Anterior cingulate cortex (tissue), 58 donors: ENCODE results near the gene SLC6A20.
"Not testable (repeated sequence)": the region's sequence is repeated elsewhere in the genome, so short reads cannot be mapped to it uniquely, and the experiment has no call there.

ENCODE experiments used
- DNase-seq, 58 donors: peaks; one replicate each; lab custom pipeline; 2025; lab: John Stamatoyannopoulos, UW

Gene SLC6A20

GRCh38 chr3:45761831-45762230 lies 34.5 kb downstream of the SLC6A20 start:
- no peak for DNase-seq

GRCh38 chr3:45760878-45761711 lies 35.2 kb downstream of the SLC6A20 start:
- peak in 23 of 58 donors; percentile 2 to 41 (median 18) for DNase-seq

- DNase-seq = no peak
Observed at GRCh38 chr3:45759851-45760250, 36.5 kb downstream of the SLC6A20 start.

- DNase-seq = no peak
Observed at GRCh38 chr3:45758871-45759270, 37.5 kb downstream of the SLC6A20 start.

- not testable (repeated sequence) for DNase-seq
Observed at GRCh38 chr3:45757141-45757540, 39.2 kb downstream of the SLC6A20 start.

GRCh38 chr3:45756055-45756454 lies 40.3 kb downstream of the SLC6A20 start:
- no peak for DNase-seq

GRCh38 chr3:45754461-45754860 lies 41.9 kb downstream of the SLC6A20 start:
- no peak for DNase-seq

GRCh38 chr3:45753095-45753494 lies 43.2 kb downstream of the SLC6A20 start:
- no peak for DNase-seq

- DNase-seq = no peak
Observed at GRCh38 chr3:45751537-45752242, 44.6 kb downstream of the SLC6A20 start.

GRCh38 chr3:45749880-45750279 lies 46.5 kb downstream of the SLC6A20 start:
- no peak for DNase-seq

- not testable (repeated sequence) for DNase-seq
Observed at GRCh38 chr3:45749036-45749600, 47.2 kb downstream of the SLC6A20 start.

GRCh38 chr3:45748068-45748467 lies 48.3 kb downstream of the SLC6A20 start:
- DNase-seq = no peak

- no peak for DNase-seq
Observed at GRCh38 chr3:45746777-45747622, 49.3 kb downstream of the SLC6A20 start.

- no peak for DNase-seq
Observed at GRCh38 chr3:45746165-45746776, 50.1 kb downstream of the SLC6A20 start.

- DNase-seq = no peak
Observed at GRCh38 chr3:45742461-45743089, 53.8 kb downstream of the SLC6A20 start.

- peak in 1 of 58 donors; percentile 8 for DNase-seq
Observed at GRCh38 chr3:45741742-45742460, 54.4 kb downstream of the SLC6A20 start.

- DNase-seq = no peak
Observed at GRCh38 chr3:45741247-45741646, 55.1 kb downstream of the SLC6A20 start.

- no peak for DNase-seq
Observed at GRCh38 chr3:45739991-45740390, 56.3 kb downstream of the SLC6A20 start.

GRCh38 chr3:45737234-45737633 lies 59.1 kb downstream of the SLC6A20 start:
- DNase-seq = no peak
